G401 (cell line): Measurements from ENCODE around the gene NPY1R. TPM values are rescaled to one million over a fixed set of nuclear protein-coding genes. Genes with fewer than 3 reads are reported as not detected.

ENCODE experiments used
- DNase-seq: peaks from one replicate; pipeline ENCODE4 v3.0.0-alpha.2; 2015; ENCODE audit warnings: low spot score
- in situ Hi-C: cut with HindIII; loops from 2 replicates; pipeline ENCODE4 v1.10.0; 2016; ENCODE audit warnings: low sequenced_read_pairs, mixed read lengths
- total RNA-seq: library from RNA; depleted of rRNA; stranded (reverse); fragments of >200 nt; shearing (Covaris generic); gene quantifications from 2 replicates; pipeline ENCODE4 v1.2.3, GENCODE V29; 2014; rRNA removed

NPY1R gene
- total RNA-seq, 1 experiment from 2014 or later, result not detected

DNA sequence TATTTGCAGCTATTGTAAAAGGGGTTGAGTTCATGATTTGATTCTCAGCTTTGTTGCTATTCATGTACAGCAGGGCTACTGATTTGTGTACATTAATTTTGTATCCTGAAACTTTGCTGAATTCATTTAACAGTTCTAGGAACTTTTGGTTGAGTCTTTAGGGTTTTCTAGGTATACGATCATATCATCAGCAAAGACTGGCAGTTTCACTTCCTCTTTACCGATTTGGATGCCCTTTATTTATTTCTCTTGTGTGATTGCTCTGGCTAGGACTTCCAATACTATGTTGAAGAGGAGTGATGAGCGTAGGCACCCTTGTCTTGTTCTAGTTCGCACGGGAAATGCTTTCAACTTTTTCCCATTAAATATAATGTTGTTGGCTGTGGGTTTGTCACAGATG is 48.1 kb downstream of the NPY1R start:
- in situ Hi-C loops, result no loop called here
- no peak for DNase-seq

DNA sequence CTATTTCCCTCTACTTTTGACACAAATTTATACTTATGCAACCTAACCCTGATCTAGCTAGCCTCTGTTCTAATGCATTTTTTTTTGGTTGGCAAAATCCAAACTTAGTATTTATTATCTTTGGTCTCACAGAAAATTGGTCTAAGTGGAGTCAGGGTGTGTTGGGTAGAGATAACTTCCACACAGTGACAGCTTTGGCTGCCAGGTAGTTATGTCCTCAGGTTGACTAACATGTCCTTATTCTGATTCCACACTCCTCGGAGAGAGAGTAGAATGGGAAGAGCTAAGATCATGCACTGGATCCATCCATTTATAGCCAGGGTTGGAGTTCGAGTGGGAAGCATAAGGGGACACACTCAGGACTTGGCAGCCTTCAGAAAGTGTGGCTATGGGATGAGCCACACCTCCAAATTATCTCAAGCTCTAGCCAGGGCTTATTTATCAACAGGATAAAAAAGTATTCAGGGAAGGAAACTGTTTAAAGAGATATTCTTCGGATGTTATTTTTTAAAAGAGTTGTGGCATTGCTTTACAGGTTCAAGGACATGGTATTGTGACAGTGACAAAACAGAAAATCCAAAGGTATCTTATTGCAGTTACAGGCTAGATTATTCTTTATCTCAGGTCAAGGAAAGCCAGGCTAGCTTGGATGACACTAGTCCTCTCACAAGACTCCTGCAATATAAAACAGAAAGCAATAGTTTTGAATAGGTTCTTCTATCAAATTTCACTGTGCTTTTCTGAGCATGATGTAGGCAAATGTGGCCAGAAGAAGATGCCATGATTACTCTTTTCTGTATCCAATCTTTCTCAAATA is 51.5 kb downstream of the NPY1R start:
- in situ Hi-C loops, result no loop called here

DNA sequence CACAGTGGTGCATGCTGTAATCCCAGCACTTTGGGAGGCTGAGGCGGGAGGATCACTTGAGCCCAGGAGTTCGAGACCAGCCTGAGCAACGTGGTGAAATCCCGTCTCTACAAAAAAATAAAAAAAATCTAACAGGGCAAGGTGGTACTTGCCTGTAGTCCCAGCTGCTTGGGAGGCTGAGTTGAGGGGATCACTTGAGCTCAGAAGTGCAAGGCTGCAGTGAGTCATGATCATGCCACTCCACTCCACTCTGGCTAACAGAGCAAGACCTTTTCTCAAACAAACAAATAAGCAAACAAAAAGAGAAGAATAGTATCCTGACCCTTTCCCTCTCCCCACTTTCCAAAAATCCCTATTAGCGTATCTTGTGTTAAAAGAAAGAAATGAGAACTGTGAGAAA is 52.7 kb downstream of the NPY1R start:
- no peak for DNase-seq
- in situ Hi-C loops, result no loop called here

More for the DNA sequence above, 51.5 kb downstream of the NPY1R start:
- no peak for DNase-seq

DNA sequence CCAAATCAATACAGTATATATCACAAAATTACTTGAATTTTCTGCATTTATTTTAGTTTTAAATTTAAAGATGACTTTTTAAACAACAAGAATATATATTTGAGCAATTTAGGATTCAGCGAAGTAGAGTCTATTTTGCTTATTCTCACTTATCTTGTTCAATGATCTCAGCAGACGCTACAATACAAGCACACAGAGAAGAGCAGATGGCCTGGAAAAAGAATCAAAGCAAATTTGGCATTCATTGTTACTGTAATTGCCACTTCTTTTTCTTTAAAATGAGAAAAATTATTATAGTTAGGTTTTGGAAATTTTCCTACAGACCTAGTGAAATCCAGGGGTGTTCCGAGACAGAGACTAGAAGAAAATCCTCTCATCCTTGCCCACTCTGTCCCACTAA is 57.5 kb downstream of the NPY1R start:
- in situ Hi-C loops, result no loop called here

More for the DNA sequence above, 57.5 kb downstream of the NPY1R start:
- DNase-seq, result no peak

Other genes with a start within 250 kb of the NPY1R start
- 9.0 and 12.7 TPM in 2 replicates for gene NAF1, start 165.7 kb downstream of the NPY1R start, total RNA-seq
- gene NPY5R, start 11.3 kb upstream of the NPY1R start, total RNA-seq, result not detected in 2 replicates
- not detected in 2 replicates for gene TKTL2, start 141.2 kb upstream of the NPY1R start, total RNA-seq
- 30.4 and 42.3 TPM in 2 replicates for gene TMA16, start 162.1 kb upstream of the NPY1R start, total RNA-seq